Stomach (tissue), 9 donors: ENCODE data around the gene ZNF358. TPM values are rescaled to one million over a fixed set of nuclear protein-coding genes. Genes with fewer than 3 reads are reported as not detected.
A peak's percentile ranks its signal among the peaks of the same experiment; 100 is the strongest.

ENCODE experiments used
- DNase-seq, 2 donors: peaks; one replicate each; pipeline versions ENCODE4 v3.0.0 to v3.0.0-alpha.2; 2013 to 2019
- H3K27ac ChIP-seq, 5 donors: fragments of 200-600 bp in 4 of 5; sonication (generic) in 4 of 5; one replicate each; pipeline ENCODE4 v1.5.1; 2013 to 2019; ENCODE audit warnings: mild to moderate bottlenecking in 1 of 5, moderate library complexity in 1 of 5
- H3K27me3 ChIP-seq, 3 donors: fragments of 200-600 bp; sonication (generic); one replicate each; pipeline ENCODE4 v1.5.1; 2017 to 2019; ENCODE audit warnings: mixed run types in 1 of 3
- H3K36me3 ChIP-seq, 4 donors: fragments of 200-600 bp; sonication (generic); 1 replicate in 3 of 4; 2 replicates in 1 of 4; pipeline ENCODE4 v1.5.1; 2016 to 2019
- H3K4me1 ChIP-seq, 4 donors: fragments of 200-600 bp; sonication (generic); one replicate each; pipeline ENCODE4 v1.5.1; 2016 to 2019
- H3K4me3 ChIP-seq, 4 donors: fragments of 200-600 bp; sonication (generic) in 3 of 4; one replicate each; pipeline ENCODE4 v1.5.1; 2016 to 2019; ENCODE audit warnings: mild to moderate bottlenecking in 1 of 4
- H3K9me3 ChIP-seq, 4 donors: fragments of 200-600 bp; sonication (generic); one replicate each; pipeline ENCODE4 v1.5.1; 2016 to 2019
- CTCF ChIP-seq, 7 experiments: fragments of 450-650 bp in 4 of 7; fragments of 200-600 bp in 3 of 7; sonication (generic) in 3 of 7; IDR thresholded peaks; one replicate each; pipeline ENCODE4 v1.5.1; 2016 to 2019; ENCODE audit warnings: antibody characterized with exemption in 7 of 7, control low read depth in 2 of 7, mild to moderate bottlenecking in 1 of 7
- EP300 ChIP-seq: sonication (generic); formaldehyde crosslinking; IDR thresholded peaks from one replicate; pipeline ENCODE4 v1.6.1; 2017; ENCODE audit warnings: antibody characterized with exemption
- POLR2A ChIP-seq, 4 donors: fragments of 450-650 bp; IDR thresholded peaks; one replicate each; pipeline ENCODE4 v1.6.1; 2016; ENCODE audit warnings: antibody characterized with exemption in 4 of 4, control low read depth in 2 of 4, mild to moderate bottlenecking in 1 of 4, moderate library complexity in 1 of 4
- POLR2AphosphoS5 ChIP-seq, 3 donors: sonication (generic); formaldehyde crosslinking; IDR thresholded peaks; one replicate each; pipeline ENCODE4 v1.6.1; 2016; ENCODE audit warnings: antibody characterized with exemption in 3 of 3
- WGBS, 5 donors: extraction: QIAGEN DNeasy Blood & Tissue Kit in 3 of 5; methylation state at CpG; one replicate each; pipeline versions ENCODE4 v1.1.5 to v1.1.7; 2013 to 2018; 5-methylcytosine and 5-hydroxymethylcytosine counted together
- intact Hi-C: fragments of 100-400 bp; cut with DNase I; formaldehyde crosslinking; loops from one replicate; pipeline ENCODE4 v1.15.1; 2023; ENCODE audit warnings: low total_unique reads
- polyA plus RNA-seq, 3 donors: library from polyadenylated mRNA; stranded (reverse); fragments of 200-250 nt; gene quantifications; one replicate each; pipeline ENCODE4 v1.2.3, GENCODE V29; 2013
- total RNA-seq, 5 donors: library from RNA; depleted of rRNA; stranded (reverse); fragments of >200 nt; gene quantifications; one replicate each; pipeline versions ENCODE4 v1.1.0 to v1.2.3, GENCODE V29; 2014 to 2016
- donor health status: healthy with polysubstance abuse.
- donor health status: Bipolar disorder and iron deficiency.
- donor health status: healthy.

Gene ZNF358
- total and polyA plus RNA-seq, 8 donors = 6.2 to 304 (median 74.1) TPM

- no peaks in the 10 kb centered on the region for H3K9me3 ChIP-seq
- intact Hi-C loops = no loop called here
- H3K4me1 ChIP-seq = peaks cover 0 to 36% (median 14%) of the 10 kb centered on the region in 4 donors
- no peaks in the 10 kb centered on the region for H3K27me3 ChIP-seq
- peaks cover 21 to 69% (median 65%) of the 10 kb centered on the region in 4 donors for H3K36me3 ChIP-seq
- no peak overlapping the region for H3K4me3 ChIP-seq
- TF ChIP-seq POLR2A (IDR thresholded peaks at IDR 0.05) (no peak), POLR2AphosphoS5 (IDR thresholded peaks at IDR 0.05) (no peak), CTCF (IDR thresholded peaks at IDR 0.05) (no peak), EP300 (no peak)
- no peak for DNase-seq
- no peak overlapping the region for H3K27ac ChIP-seq
- WGBS, 5 donors = 81 to 87% (median 83%) methylated on average over 3 of the region's 3 CpGs
These were observed 31.3 kb downstream of the ZNF358 start for GRCh38 chr19:7547159-7547558.

GRCh38 chr19:7549429-7550148 lies 33.7 kb downstream of the ZNF358 start:
- Histone ChIP-seq H3K9me3 (no peaks in the 10 kb centered on the region), H3K27ac (no peak overlapping the region), H3K36me3 (peaks cover 18 to 62% (median 57%) of the 10 kb centered on the region in 4 donors), H3K4me3 (no peak overlapping the region), H3K27me3 (no peaks in the 10 kb centered on the region), H3K4me1 (peaks cover 0 to 29% (median 14%) of the 10 kb centered on the region in 4 donors)
- 88 to 94% (median 93%) methylated on average over 31 to 36 of the region's 36 CpGs for WGBS, 5 donors
- TF ChIP-seq CTCF (IDR thresholded peaks at IDR 0.05) = no peak
- no peak for TF ChIP-seq POLR2A (IDR thresholded peaks at IDR 0.05)
- no peak for TF ChIP-seq POLR2AphosphoS5 (IDR thresholded peaks at IDR 0.05)
- no peak for TF ChIP-seq EP300
- intact Hi-C loops = no loop called here
- DNase-seq = no peak

GRCh38 chr19:7550169-7550770 lies 34.4 kb downstream of the ZNF358 start:
- intact Hi-C loops = no loop called here
- Histone ChIP-seq H3K4me1 (peaks cover 0 to 22% (median 14%) of the 10 kb centered on the region in 4 donors), H3K4me3 (peak overlapping the region in 1 of 4 donors; percentile 46), H3K36me3 (peaks cover 24 to 62% (median 57%) of the 10 kb centered on the region in 4 donors), H3K27me3 (no peaks in the 10 kb centered on the region), H3K9me3 (no peaks in the 10 kb centered on the region), H3K27ac (peak overlapping the region in 1 of 5 donors; percentile 63)
- no peak for TF ChIP-seq POLR2AphosphoS5 (IDR thresholded peaks at IDR 0.05)
- no peak for TF ChIP-seq POLR2A (IDR thresholded peaks at IDR 0.05)
- TF ChIP-seq CTCF (IDR thresholded peaks at IDR 0.05) = no peak
- TF ChIP-seq EP300 = no peak
- WGBS, 5 donors = 91 to 95% (median 94%) methylated on average over 27 to 41 of the region's 41 CpGs
- DNase-seq = peak in 1 of 2 donors; percentile 23

GRCh38 chr19:7550987-7551761 lies 35.3 kb downstream of the ZNF358 start:
- peak overlapping the region in 4 of 5 donors; percentile 20 to 63 (median 43) for H3K27ac ChIP-seq
- peak; percentile 85 to 97 for DNase-seq
- intact Hi-C loops = no loop called here
- 15 to 37% (median 25%) methylated on average over 34 to 51 of the region's 51 CpGs for WGBS, 5 donors
- H3K36me3 ChIP-seq = peaks cover 27 to 62% (median 59%) of the 10 kb centered on the region in 4 donors
- no peaks in the 10 kb centered on the region for H3K9me3 ChIP-seq
- peaks cover 0 to 15% (median 13%) of the 10 kb centered on the region in 4 donors for H3K4me1 ChIP-seq
- peak overlapping the region; percentile 32 to 46 (median 37) for H3K4me3 ChIP-seq
- H3K27me3 ChIP-seq = no peaks in the 10 kb centered on the region
- no peak for TF ChIP-seq CTCF (IDR thresholded peaks at IDR 0.05)
- TF ChIP-seq EP300 = no peak
- no peak for TF ChIP-seq POLR2A (IDR thresholded peaks at IDR 0.05)
- peak in 2 of 3 donors; percentile 54 to 70 for TF ChIP-seq POLR2AphosphoS5 (IDR thresholded peaks at IDR 0.05)
